HEK293 (cell line): ENCODE measurements around the gene SYNCRIP.

Source experiments
- BCL11A ChIP-seq: fragments of 450-650 bp; formaldehyde crosslinking; IDR thresholded peaks from 2 replicates; pipeline ENCODE4 v1.5.1; 2016; ENCODE audit warnings: low read depth, missing biosample characterization, missing genetic modification characterization
- HOXC10 ChIP-seq: sonication (generic); formaldehyde crosslinking; IDR thresholded peaks from 2 replicates; pipeline ENCODE4 v1.8.1; 2023; ENCODE audit warnings: mild to moderate bottlenecking, missing genetic modification reagents
- MYNN ChIP-seq: fragments of 450-650 bp; formaldehyde crosslinking; IDR thresholded peaks from 2 replicates; pipeline ENCODE4 v1.5.1; 2016; ENCODE audit warnings: missing biosample characterization, missing genetic modification characterization, borderline replicate concordance
- OVOL3 ChIP-seq: fragments of 450-650 bp; formaldehyde crosslinking; IDR thresholded peaks from 2 replicates; pipeline ENCODE4 v1.5.1; 2016; ENCODE audit warnings: missing biosample characterization, missing genetic modification characterization
- PRDM1 ChIP-seq: fragments of 450-650 bp; formaldehyde crosslinking; IDR thresholded peaks from 2 replicates; pipeline ENCODE4; 2016; ENCODE audit warnings: missing biosample characterization, missing genetic modification characterization
- ZNF169 ChIP-seq: fragments of 450-650 bp; formaldehyde crosslinking; IDR thresholded peaks from 2 replicates; pipeline ENCODE4 v1.5.1; 2016; ENCODE audit warnings: missing biosample characterization, missing genetic modification characterization
- ZNF214 ChIP-seq: fragments of 450-650 bp; formaldehyde crosslinking; IDR thresholded peaks from 2 replicates; pipeline ENCODE4 v1.5.1; 2017; ENCODE audit warnings: missing biosample characterization, mild to moderate bottlenecking, missing genetic modification characterization, borderline replicate concordance
- ZNF501 ChIP-seq: fragments of 450-650 bp; formaldehyde crosslinking; IDR thresholded peaks from 2 replicates; pipeline ENCODE4 v1.5.1; 2016; ENCODE audit warnings: missing biosample characterization, missing genetic modification characterization
- ZNF514 ChIP-seq: fragments of 450-650 bp; formaldehyde crosslinking; IDR thresholded peaks from 2 replicates; pipeline ENCODE4 v1.5.1; 2016; ENCODE audit warnings: missing biosample characterization, missing genetic modification characterization
- ZNF626 ChIP-seq: fragments of 450-650 bp; sonication (Bioruptor Pico); formaldehyde crosslinking; IDR thresholded peaks from 2 replicates; pipeline ENCODE4 v1.5.1; 2018; ENCODE audit warnings: missing biosample characterization, missing genetic modification characterization, inconsistent platforms
- ZNF629 ChIP-seq: fragments of 450-650 bp; formaldehyde crosslinking; IDR thresholded peaks from 2 replicates; pipeline ENCODE4 v1.5.1; 2017; ENCODE audit warnings: missing biosample characterization, missing genetic modification characterization
- ZNF654 ChIP-seq: fragments of 450-650 bp; formaldehyde crosslinking; IDR thresholded peaks from 2 replicates; pipeline ENCODE4 v1.5.1; 2016; ENCODE audit warnings: low read depth, missing biosample characterization, missing genetic modification characterization
- ZNF768 ChIP-seq: fragments of 450-650 bp; formaldehyde crosslinking; IDR thresholded peaks from 2 replicates; pipeline ENCODE4 v1.5.1; 2018; ENCODE audit warnings: missing biosample characterization, mild to moderate bottlenecking, missing genetic modification characterization
- ZSCAN30 ChIP-seq: fragments of 450-650 bp; IDR thresholded peaks from 2 replicates; pipeline ENCODE4 v1.5.1; 2018; ENCODE audit warnings: missing biosample characterization, mild to moderate bottlenecking, missing genetic modification characterization, moderate library complexity
- TF ChIP-seq, protein P1 (sequence below): fragments of 450-650 bp; formaldehyde crosslinking; conservative IDR thresholded peaks from 2 replicates; pipeline ENCODE4 v1.5.1; 2016; ENCODE audit warnings: low read depth, missing biosample characterization, missing genetic modification characterization
- TF ChIP-seq, protein P2 (sequence below): fragments of 450-650 bp; formaldehyde crosslinking; IDR thresholded peaks from 2 replicates; pipeline ENCODE4 v1.5.1; 2017; ENCODE audit warnings: missing biosample characterization, missing genetic modification characterization
- TF ChIP-seq, protein P3 (sequence below): fragments of 450-650 bp; formaldehyde crosslinking; IDR thresholded peaks from 2 replicates; pipeline ENCODE4 v1.5.1; 2016; ENCODE audit warnings: missing biosample characterization, missing genetic modification characterization, low read depth
- TF ChIP-seq, protein P4 (sequence below): fragments of 450-650 bp; formaldehyde crosslinking; IDR thresholded peaks from 2 replicates; pipeline ENCODE4 v1.5.0; 2017; ENCODE audit warnings: missing biosample characterization, missing genetic modification characterization, borderline replicate concordance
- TF ChIP-seq, protein P5 (sequence below): fragments of 450-650 bp; formaldehyde crosslinking; IDR thresholded peaks from 2 replicates; pipeline ENCODE4 v1.5.1; 2016; ENCODE audit warnings: missing biosample characterization, missing genetic modification characterization
- TF ChIP-seq, protein P6 (sequence below): fragments of 450-650 bp; formaldehyde crosslinking; IDR thresholded peaks from 2 replicates; pipeline ENCODE4 v1.5.1; 2016; ENCODE audit warnings: missing biosample characterization, missing genetic modification characterization, low read depth
- TF ChIP-seq, protein P7 (sequence below): fragments of 450-650 bp; formaldehyde crosslinking; IDR thresholded peaks from 2 replicates; pipeline ENCODE4 v1.5.1; 2016; ENCODE audit warnings: missing biosample characterization, missing genetic modification characterization

SYNCRIP gene

DNA sequence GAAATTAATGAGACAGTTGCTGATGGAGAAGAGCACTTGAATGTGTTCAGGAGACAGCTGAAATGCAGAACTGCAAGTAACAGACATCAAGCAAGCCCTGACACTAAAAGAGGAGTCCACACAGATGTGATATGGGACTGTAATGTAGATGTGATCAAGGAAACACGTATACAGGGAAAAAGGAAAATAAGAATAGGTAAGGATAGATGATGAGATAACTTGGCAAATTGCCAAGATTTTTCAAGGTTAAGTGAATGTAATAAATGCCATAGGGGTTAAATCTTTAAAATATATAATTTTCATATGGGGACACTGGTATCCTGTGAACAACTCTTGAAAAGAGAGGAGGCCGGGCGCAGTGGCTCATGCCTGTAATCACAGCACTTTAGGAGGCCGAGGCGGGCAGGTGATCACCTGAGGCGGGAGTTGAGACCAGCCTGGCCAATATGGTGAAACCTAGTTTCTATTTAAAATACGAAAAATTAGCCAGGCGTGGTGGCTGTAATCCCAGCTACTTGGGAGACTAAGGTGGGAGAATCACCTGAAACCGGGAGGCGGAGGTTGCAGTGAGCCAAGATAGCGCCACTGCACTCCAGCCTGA, 41.9 kb downstream of the SYNCRIP start (continued):
- TF ChIP-seq, protein P1, sequence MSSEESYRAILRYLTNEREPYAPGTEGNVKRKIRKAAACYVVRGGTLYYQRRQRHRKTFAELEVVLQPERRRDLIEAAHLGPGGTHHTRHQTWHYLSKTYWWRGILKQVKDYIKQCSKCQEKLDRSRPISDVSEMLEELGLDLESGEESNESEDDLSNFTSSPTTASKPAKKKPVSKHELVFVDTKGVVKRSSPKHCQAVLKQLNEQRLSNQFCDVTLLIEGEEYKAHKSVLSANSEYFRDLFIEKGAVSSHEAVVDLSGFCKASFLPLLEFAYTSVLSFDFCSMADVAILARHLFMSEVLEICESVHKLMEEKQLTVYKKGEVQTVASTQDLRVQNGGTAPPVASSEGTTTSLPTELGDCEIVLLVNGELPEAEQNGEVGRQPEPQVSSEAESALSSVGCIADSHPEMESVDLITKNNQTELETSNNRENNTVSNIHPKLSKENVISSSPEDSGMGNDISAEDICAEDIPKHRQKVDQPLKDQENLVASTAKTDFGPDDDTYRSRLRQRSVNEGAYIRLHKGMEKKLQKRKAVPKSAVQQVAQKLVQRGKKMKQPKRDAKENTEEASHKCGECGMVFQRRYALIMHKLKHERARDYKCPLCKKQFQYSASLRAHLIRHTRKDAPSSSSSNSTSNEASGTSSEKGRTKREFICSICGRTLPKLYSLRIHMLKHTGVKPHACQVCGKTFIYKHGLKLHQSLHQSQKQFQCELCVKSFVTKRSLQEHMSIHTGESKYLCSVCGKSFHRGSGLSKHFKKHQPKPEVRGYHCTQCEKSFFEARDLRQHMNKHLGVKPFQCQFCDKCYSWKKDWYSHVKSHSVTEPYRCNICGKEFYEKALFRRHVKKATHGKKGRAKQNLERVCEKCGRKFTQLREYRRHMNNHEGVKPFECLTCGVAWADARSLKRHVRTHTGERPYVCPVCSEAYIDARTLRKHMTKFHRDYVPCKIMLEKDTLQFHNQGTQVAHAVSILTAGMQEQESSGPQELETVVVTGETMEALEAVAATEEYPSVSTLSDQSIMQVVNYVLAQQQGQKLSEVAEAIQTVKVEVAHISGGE (tag by site-specific recombination): no peak
- TF ChIP-seq BCL11A (tag by site-specific recombination) (no peak), ZNF501 (tag by site-specific recombination) (no peak), HOXC10 (CRISPR knock-in tag) (no peak), ZNF629 (tag by site-specific recombination) (no peak), ZNF169 (no peak), MYNN (tag by site-specific recombination) (no peak), OVOL3 (tag by site-specific recombination) (no peak), ZNF514 (tag by site-specific recombination) (no peak), ZSCAN30 (tag by site-specific recombination) (no peak), ZNF654 (tag by site-specific recombination) (no peak), ZNF214 (peak; percentile 48; the same call in 1 of the 2 replicates), PRDM1 (tag by site-specific recombination) (no peak), ZNF768 (tag by site-specific recombination) (no peak), ZNF626 (no peak)
- TF ChIP-seq, protein P2, sequence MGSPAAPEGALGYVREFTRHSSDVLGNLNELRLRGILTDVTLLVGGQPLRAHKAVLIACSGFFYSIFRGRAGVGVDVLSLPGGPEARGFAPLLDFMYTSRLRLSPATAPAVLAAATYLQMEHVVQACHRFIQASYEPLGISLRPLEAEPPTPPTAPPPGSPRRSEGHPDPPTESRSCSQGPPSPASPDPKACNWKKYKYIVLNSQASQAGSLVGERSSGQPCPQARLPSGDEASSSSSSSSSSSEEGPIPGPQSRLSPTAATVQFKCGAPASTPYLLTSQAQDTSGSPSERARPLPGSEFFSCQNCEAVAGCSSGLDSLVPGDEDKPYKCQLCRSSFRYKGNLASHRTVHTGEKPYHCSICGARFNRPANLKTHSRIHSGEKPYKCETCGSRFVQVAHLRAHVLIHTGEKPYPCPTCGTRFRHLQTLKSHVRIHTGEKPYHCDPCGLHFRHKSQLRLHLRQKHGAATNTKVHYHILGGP (tag by site-specific recombination): no peak
- TF ChIP-seq, protein P3, sequence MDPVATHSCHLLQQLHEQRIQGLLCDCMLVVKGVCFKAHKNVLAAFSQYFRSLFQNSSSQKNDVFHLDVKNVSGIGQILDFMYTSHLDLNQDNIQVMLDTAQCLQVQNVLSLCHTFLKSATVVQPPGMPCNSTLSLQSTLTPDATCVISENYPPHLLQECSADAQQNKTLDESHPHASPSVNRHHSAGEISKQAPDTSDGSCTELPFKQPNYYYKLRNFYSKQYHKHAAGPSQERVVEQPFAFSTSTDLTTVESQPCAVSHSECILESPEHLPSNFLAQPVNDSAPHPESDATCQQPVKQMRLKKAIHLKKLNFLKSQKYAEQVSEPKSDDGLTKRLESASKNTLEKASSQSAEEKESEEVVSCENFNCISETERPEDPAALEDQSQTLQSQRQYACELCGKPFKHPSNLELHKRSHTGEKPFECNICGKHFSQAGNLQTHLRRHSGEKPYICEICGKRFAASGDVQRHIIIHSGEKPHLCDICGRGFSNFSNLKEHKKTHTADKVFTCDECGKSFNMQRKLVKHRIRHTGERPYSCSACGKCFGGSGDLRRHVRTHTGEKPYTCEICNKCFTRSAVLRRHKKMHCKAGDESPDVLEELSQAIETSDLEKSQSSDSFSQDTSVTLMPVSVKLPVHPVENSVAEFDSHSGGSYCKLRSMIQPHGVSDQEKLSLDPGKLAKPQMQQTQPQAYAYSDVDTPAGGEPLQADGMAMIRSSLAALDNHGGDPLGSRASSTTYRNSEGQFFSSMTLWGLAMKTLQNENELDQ: no peak
- TF ChIP-seq, protein P4, sequence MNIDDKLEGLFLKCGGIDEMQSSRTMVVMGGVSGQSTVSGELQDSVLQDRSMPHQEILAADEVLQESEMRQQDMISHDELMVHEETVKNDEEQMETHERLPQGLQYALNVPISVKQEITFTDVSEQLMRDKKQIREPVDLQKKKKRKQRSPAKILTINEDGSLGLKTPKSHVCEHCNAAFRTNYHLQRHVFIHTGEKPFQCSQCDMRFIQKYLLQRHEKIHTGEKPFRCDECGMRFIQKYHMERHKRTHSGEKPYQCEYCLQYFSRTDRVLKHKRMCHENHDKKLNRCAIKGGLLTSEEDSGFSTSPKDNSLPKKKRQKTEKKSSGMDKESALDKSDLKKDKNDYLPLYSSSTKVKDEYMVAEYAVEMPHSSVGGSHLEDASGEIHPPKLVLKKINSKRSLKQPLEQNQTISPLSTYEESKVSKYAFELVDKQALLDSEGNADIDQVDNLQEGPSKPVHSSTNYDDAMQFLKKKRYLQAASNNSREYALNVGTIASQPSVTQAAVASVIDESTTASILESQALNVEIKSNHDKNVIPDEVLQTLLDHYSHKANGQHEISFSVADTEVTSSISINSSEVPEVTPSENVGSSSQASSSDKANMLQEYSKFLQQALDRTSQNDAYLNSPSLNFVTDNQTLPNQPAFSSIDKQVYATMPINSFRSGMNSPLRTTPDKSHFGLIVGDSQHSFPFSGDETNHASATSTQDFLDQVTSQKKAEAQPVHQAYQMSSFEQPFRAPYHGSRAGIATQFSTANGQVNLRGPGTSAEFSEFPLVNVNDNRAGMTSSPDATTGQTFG (tag by site-specific recombination): no peak
- TF ChIP-seq, protein P5, sequence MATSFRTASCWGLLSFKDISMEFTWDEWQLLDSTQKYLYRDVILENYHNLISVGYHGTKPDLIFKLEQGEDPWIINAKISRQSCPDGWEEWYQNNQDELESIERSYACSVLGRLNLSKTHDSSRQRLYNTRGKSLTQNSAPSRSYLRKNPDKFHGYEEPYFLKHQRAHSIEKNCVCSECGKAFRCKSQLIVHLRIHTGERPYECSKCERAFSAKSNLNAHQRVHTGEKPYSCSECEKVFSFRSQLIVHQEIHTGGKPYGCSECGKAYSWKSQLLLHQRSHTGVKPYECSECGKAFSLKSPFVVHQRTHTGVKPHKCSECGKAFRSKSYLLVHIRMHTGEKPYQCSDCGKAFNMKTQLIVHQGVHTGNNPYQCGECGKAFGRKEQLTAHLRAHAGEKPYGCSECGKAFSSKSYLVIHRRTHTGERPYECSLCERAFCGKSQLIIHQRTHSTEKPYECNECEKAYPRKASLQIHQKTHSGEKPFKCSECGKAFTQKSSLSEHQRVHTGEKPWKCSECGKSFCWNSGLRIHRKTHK (tag by site-specific recombination): no peak
- TF ChIP-seq, protein P6, sequence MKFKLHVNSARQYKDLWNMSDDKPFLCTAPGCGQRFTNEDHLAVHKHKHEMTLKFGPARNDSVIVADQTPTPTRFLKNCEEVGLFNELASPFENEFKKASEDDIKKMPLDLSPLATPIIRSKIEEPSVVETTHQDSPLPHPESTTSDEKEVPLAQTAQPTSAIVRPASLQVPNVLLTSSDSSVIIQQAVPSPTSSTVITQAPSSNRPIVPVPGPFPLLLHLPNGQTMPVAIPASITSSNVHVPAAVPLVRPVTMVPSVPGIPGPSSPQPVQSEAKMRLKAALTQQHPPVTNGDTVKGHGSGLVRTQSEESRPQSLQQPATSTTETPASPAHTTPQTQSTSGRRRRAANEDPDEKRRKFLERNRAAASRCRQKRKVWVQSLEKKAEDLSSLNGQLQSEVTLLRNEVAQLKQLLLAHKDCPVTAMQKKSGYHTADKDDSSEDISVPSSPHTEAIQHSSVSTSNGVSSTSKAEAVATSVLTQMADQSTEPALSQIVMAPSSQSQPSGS (tag by site-specific recombination): no peak
- TF ChIP-seq, protein P7, sequence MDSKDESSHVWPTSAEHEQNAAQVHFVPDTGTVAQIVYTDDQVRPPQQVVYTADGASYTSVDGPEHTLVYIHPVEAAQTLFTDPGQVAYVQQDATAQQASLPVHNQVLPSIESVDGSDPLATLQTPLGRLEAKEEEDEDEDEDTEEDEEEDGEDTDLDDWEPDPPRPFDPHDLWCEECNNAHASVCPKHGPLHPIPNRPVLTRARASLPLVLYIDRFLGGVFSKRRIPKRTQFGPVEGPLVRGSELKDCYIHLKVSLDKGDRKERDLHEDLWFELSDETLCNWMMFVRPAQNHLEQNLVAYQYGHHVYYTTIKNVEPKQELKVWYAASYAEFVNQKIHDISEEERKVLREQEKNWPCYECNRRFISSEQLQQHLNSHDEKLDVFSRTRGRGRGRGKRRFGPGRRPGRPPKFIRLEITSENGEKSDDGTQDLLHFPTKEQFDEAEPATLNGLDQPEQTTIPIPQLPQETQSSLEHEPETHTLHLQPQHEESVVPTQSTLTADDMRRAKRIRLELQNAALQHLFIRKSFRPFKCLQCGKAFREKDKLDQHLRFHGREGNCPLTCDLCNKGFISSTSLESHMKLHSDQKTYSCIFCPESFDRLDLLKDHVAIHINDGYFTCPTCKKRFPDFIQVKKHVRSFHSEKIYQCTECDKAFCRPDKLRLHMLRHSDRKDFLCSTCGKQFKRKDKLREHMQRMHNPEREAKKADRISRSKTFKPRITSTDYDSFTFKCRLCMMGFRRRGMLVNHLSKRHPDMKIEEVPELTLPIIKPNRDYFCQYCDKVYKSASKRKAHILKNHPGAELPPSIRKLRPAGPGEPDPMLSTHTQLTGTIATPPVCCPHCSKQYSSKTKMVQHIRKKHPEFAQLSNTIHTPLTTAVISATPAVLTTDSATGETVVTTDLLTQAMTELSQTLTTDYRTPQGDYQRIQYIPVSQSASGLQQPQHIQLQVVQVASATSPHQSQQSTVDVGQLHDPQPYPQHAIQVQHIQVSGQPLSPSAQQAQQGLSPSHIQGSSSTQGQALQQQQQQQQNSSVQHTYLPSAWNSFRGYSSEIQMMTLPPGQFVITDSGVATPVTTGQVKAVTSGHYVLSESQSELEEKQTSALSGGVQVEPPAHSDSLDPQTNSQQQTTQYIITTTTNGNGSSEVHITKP: no peak
